GM19043 (cell line): ENCODE measurements around the gene CTTN.
"Not testable (repeated sequence)": the region's sequence is repeated elsewhere in the genome, so short reads cannot be mapped to it uniquely, and the experiment has no call there.

Experiments
- ATAC-seq: cut with Tn5 transposase; IDR thresholded peaks from one replicate; pipeline ENCODE4 v1.9.1; 2021; ENCODE audit warnings: low read depth; ENCODE audit not compliant: unreplicated experiment

CTTN gene

DNA sequence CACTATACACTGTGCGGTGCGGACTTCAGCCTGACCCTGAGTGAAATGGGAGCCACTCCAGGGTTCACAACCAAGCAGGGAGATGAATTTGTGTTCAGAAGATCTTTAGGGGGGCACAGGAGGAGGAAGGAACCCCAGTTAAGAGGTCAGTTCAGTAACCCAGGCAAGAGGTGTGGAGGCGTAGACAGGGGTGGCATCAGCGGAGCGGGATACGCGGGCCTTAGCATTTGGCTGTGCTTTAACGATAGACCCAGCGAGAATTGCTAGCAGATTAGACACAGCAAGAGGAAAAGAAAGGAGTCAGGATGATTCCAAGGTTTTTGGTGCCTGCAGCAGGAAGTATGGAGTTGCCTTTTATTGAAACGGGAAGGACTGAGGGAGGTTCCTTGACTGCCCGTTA, 46.8 kb downstream of the CTTN start:
- no peak for ATAC-seq

DNA sequence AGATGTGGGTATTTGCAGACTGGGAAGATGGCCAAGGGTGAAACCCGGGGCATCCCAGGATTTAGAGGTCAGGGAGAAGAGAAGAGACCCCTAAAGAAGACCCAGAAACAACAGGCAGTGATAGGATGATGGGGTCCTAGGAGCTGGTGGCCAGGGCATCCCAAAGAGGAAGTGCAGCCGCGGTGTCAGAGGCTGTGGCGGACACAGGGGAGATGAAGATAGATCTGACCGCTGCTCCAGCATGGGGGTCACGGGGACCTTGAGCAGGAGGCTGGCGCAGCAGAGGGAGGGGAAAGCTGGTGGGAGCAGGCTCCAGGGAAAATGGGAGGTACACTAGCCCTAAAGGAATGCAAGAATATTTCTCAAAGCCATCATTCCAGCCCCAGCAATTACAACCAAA, 47.3 kb downstream of the CTTN start:
- ATAC-seq: no peak

DNA sequence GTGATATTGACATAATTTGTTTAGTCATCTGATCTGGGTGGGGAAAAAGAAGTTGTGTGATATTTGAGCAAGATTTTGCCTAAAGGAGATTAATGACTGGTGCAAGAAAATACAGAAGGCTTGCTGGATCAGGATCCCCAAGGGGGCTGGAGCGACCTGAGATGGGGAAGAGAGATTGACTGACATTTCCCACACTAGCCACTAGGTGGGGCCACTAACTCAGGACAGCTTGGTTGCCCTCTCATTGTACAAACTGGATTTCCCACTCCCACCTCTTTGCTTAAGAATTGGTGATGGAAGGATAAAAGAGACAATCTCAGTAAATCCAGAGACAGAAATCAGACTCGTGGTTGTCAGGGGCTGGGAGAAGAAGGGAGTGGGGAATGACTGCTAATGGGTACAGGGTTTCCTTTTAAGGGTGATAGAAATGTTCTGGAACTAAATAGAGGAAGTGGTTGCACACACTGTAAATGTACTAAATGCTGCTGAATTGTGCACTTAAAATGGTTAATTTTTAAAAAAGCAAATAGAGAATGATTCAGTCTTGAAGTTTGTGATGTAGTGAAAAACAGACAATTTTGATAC, 50.7 kb downstream of the CTTN start:
- ATAC-seq: no peak

DNA sequence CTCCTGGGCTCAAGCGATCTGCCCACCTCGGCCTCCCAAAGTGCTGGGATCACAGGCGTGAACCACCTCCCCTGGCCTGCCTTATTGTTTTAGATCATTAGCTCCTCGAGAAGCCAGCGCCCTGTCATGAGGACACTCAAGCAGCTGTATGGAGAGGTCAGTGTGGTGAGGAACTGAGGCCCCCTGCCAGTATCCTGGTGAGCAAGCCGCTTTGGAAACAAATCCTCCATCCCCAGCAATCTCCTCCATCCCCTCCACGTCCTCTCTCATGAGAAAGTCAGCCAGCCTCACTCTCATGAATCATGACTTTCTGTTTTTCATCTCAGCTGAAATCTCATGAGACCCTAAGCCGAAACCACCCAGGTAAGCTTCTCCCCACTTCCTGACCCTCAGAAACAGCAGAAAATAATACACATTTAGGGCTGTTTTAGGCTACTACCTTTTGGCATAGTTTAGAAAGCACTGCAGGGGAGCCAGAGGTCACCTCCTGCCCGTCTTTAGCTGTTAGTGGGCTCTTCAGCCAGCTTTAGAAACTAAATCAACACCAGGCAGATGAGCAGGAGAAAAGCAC, 56.0 kb downstream of the CTTN start:
- no peak for ATAC-seq

DNA sequence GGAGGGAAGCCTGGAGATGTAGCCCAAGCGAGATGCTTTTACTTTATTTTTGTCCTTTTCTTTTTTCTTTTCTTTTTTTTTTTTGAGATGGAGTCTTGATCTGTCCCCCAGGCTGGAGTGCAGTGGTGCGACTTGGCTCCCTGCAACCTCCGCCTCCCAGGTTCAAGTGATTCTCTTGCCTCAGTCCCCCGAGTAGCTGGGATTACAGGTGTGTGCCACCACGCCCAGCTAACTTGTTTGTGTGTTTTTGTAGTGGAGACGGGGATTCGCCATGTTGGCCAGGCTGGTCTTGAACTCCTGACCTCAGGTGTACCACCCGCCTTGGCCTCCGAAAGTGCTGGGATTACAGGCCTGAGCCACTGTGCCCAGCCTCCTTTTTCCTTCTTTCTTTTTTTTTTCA, 56.5 kb downstream of the CTTN start:
- ATAC-seq: not testable (repeated sequence)

DNA sequence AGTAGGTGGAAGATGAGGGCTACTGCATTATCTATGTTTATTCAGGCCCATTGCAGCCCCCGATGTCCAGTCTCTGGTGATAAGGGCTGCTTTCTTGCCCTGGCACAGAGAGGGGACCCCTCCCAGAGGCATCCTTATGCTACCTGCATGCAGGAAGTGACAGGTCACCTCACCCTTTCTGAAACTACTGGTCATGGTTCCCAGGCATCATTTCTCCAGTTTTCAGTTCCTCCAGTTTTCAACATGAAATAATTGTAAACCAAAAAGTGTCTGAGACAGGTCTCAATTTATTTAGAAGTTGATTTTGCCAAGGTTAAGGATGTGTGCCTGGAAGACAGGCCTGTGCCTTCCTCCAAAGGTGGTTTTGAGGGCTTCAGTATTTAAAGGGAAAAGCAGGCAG, 57.0 kb downstream of the CTTN start:
- ATAC-seq: no peak

DNA sequence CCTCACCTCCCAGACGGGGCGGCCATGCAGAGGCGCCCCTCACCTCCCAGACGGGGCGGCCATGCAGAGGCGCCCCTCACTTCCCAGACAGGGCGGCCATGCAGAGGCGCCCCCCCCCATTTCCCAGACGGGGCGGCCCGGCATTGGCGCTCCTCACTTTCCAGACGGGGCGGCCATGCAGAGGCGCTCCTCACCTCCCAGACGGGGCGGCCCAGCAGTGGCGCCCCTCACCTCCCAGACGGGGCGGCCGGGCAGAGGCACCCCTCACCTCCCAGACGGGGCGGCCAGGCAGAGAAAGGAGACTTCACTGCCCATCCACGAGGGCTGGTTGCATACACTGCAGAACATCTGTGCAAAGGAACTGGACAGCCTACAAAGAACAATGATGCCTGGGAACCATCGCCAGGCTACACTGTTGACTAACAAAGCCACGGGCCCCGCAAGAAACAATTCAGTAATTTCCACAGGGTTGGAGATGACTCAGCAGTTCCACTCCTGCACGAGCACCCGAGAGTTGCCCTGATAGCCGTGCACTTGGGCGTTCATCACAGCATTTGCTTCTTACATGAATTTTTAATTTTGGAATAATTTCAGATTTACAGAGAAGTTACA, 58.7 kb downstream of the CTTN start:
- ATAC-seq: no peak

DNA sequence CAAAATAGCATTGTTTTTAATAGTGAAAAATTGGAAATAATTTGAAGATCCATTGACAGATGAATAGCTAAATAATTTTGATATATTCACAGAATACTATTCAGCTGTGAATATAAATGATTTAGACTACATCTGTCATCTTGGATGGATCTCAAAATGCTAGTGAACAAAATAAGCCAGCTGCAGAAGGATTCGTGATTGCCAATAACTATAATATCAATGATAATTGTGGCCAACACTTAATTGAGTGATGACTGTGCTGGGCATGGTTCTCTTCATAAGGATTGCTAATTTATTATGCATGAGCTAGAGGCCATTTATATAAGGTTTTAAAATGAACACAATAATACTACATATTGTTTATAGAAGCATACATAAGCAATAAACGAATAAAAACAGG, 60.4 kb downstream of the CTTN start:
- ATAC-seq: no peak

DNA sequence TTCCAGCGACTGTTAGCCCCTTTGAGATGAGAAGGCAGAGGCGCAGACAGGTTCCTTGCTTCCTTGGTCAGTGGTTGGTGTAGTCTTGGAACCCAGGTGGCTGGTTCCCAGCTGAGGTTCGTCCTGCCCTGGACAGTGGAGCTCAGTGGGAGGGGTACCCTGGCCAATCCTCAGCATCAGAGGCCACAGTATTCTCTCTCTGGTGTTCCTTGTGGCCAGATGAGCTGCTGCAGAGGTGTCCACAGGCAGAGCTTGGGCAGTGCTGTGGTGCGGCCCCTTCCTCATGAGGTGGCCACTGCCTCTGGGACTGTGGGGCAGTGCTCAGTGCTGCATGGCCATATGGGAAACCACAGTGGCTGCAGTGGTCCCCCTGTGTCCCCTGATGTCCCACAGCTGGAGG, 61.8 kb downstream of the CTTN start:
- ATAC-seq: no peak

DNA sequence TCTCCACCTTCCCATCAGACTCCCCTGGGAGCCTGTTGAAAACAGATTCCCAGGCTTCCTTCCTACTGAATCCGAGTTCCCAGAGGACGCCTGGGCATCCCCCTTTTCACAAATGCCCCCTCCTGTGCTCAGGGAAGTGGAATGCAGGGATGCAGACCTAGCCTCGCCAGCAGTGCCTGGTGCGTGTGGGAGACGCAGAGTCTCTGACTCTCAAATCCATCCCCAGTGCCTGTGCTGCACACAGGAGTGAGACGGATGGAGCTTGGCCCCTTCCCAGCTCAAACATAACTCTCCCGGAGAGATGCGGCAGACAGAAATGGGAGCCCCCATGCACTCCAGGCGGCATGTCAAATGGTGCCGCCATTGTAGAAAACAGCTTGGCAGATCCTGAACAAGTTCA, 62.6 kb downstream of the CTTN start:
- ATAC-seq: no peak

DNA sequence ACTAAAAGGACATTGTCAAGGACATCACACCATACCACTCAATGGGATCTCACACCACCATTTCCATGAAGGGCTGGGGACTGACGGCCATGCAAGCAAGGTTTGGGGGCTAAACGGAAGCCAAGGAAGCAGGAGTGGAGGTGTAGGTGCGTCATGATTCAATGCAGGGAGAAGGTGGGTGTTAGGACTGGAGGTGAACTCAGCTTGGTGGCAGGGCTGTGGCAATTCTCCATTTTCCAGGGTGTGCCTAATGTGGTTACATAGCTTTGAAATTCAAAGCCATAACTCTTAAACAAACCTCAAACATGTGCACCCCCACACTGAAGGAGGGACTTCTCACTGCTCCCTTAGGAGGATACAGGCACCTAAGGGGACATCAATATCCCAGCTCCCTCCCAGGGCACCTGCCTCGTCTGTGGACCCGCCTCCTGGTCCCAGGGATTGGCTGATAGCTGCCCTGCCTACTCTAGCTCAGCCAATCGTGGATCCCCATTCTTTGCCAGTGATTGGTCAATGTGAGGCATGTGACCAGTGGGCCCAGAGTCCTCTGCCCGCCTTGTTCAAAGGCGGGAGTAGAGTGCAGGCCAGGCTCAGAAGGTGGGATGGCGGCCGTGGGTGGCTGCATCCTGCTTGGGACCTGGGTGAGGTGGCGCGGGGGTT, 64.6 kb downstream of the CTTN start:
- ATAC-seq: no peak

DNA sequence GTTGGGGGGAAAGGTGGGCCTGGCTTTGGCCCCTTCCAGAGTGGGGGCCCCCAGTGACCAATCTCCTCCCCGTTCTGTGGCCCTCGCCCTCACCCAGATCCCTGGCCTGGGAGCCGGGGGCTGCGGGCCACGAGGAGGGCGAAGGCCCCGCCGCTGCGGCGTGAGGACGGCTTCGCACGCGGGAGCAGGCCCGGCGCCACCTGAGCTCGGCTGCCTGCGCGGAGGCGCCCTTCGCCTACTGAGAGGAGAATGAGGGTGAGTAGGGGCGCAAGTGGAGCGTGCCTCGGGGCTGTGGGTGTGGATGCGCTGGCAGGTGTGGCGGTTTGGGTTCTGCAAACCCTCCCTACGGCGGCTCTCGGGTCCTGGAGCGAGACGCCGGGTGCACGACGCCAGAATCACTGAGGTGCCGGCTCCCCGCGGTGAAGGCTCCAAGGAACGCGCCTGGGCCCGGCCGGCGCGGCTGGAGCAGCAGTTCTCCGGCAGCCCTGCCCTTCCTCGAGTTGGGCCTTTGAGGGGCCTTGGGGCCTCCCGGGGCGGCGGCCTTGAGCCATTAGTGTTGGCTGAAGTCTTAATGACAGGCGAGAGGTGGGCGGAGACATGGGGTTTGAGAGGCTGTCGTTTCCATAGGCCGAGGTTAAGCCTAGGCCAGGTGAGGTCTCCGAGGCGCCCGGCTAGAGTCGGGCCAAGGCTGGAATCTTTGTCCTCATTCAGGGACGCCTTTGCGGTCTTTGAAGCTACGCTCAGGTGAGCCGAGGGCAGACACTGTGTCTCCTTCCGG, 65.3 kb downstream of the CTTN start:
- ATAC-seq: no peak

DNA sequence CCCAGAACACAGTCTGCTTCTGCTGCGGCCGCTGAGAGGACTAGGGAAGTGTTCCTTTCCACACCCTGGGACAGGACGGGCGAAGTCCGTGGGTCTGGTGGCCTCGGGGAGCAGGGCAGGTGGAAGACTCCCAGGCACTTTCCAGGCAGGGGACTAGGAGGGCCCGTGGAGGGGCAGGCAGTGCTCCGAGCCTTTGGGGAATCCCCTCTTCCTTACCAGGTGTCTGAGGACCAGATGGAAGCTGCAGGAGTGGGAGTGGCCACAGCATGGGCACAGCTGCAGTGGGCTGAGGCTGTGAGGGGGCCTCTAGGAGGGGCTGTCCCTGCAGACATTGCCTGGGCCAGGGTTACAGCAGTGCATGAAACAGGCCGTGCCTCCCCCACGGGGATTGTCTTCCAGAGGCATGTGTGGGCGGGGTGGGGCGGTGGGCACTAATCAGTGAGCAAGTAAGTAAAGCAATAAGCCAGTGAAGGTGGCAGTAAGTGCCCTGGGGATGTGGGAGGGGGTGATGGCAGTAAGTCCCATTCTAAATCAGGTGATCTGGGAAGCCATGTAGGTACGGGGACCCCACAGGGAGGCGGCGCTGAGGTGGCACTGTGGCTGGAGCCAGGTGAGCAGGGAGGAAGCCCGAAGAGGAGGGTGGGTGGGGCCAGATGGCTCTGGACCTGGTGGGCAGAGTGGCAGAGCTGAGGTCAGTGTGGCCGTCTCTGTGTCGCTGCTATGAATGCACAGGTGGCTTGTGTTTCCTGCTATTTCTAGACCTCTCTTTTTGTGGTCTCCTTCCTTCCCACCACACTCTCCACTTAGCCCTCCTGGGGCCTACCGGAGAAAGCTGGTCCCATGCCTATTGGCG, 66.4 kb downstream of the CTTN start:
- ATAC-seq: no peak

DNA sequence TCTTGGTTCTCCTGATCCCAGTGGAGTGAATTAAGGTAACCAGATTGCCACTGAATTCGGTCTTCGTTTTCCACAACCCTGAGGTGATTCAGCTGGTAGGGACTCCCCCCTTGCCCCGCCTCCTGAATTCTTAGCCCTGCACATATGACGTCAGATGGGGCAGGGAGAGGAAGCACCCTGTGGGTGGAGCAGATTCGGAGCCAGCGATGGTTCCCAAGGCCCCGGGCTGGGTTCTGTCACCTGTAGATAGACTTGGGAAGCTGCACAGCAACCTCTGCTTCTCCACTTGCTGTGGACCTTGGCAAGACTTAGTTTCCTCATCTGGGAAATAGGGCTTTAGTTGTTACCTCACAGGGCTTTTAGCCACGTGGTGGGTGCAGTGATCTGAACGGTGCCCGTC, 67.8 kb downstream of the CTTN start:
- no peak for ATAC-seq

DNA sequence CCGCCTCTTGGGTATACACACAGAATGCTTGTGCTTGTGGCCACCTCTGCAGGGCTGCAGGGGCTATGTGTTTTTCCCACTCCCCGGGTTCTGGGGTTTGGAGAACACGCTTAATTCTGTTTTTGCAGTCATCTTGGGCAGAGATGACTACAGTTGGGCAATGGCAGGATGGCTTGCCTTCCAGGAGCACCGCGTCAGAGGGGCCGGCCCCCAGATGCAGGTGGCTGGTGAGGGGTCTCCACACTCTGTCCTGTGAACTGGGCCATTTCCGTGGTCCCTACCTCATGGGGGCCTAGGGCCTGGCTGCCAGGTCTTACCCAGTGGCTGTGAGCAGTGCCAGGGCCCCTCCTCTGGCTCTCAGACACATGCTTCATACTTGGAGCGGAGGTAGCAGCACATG, 68.3 kb downstream of the CTTN start:
- no peak for ATAC-seq

DNA sequence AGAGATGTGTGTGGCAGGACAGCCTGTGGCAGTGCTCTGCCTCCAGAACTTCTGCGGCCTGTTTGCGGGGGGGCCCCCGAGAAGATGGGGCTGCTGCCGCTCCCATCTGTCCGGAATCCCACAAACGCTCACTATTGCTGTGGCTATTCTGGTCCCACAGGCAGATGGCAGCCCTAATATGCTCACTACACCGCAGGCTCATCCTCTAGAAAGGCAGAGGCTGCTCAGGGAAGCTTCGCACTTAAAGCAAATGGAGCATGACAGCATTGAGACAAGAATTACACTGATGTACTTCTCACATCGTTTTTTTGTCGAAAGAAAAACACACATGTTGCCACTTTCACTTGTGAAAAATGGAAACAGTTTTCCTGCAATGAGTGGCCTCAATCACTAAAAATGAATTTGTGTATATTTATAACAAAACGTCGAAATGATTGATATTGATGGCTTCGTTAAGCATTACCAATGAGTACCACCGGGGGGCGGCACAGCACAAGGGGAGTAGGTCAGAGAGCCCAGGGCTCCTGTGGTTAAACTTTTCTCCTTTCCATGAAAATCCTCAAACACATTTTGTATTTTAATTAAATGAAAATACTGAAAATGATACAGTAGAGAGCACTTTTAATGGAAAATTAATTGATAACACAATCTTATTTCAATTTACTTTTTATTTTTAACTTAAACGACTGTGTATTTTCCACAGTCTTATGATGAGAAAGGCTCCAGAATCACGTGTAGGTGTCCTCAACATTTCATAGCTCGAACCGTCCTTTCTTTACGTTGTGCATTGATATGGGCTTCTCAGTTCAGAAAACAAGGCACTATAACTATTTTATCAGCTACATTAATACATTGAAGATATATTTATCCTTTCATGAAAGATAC, 69.1 kb downstream of the CTTN start:
- no peak for ATAC-seq

DNA sequence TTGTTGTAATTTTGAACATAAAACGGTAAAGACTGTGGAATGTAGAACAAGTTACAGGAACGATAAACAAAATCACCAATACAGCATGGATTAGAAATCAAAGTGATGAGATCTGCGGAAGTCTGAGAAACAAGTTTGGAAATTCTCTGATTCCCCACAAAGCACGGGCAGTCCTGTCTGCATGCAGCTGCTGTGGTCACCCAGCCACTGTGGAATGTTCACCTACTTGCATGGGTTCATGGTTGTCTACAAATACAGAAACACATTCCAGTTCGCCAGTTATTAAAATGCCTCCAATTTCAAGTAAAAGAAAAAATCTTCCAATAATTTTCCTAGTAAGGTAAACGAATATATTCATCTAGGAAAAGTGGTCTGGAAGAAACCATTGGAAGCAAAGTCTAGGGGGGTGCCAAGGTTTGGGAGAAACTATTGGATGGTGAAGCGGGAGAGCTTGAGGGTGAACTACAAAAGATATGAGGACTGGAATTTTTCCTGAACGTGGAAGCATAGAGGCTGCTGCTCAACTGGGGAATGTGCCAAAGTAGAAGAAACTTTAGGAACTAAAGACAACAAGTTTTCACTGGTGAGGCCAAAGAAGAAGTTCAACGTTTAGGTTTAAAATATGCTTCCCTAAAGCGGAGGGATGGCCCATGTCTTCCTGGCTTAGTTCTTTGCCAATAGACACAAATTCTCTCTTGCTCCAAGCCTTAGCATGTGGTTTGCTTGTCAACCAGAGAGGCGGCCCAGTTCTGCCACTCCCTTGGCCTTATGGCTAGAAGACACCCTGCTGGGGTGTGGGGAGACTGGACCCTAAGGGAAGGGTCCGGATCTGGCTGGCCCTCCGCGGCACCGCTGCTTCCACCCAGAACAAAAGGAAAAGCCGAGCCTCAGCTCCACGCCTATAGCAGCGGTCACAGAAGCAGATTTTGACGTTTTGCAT, 70.2 kb downstream of the CTTN start:
- no peak for ATAC-seq

DNA sequence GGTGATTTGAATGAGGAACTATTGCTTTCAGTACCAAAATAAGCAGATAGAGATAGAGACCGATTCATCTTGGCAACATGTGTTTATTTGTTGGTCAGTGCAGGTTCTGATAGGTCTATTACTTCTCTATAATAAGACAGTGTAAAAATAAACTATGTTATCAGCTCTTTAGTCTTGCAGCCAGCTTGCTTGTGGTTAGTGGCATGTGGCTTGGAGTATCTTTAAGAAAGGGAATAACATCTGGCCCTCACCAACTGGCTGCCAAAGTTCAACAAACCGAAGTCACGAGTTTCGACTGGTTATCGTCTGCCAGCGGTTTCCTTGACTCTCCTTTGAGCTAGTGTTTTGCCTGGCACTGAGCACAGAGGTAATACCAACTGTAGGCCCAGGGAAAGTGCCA, 71.8 kb downstream of the CTTN start:
- no peak for ATAC-seq
